GM23338 (cell line): Measurements from ENCODE around the gene SH3PXD2B. TPM values are rescaled to one million over a fixed set of nuclear protein-coding genes. Genes with fewer than 3 reads are reported as not detected.

Experiments used
- ATAC-seq: fragments of 200-7000 bp; cut with Tn5 transposase; 3 replicates; pipeline ENCODE4 v1.9.1; 2020
- DNase-seq: peaks from one replicate; pipeline ENCODE4 v3.0.0-alpha.2; 2015; ENCODE audit warnings: low spot score
- H2AFZ ChIP-seq: fragments of 200-600 bp; sonication (generic); 2 replicates; pipeline ENCODE4 v1.8.0; 2016; ENCODE audit warnings: antibody characterized with exemption, mild to moderate bottlenecking, moderate library complexity
- H3F3A ChIP-seq: fragments of 200-600 bp; sonication (generic); replicated peaks from 2 replicates; pipeline ENCODE4 v1.8.0; 2017; ENCODE audit warnings: antibody characterized with exemption, mixed run types, low read depth
- H3K27ac ChIP-seq: fragments of 200-600 bp; sonication (generic); 2 replicates; pipeline ENCODE4 v1.6.1; 2016; ENCODE audit warnings: low read depth
- H3K27me3 ChIP-seq: fragments of 200-600 bp; sonication (generic); 2 replicates; pipeline ENCODE4 v1.8.0; 2016; ENCODE audit warnings: mild to moderate bottlenecking, mixed run types, moderate library complexity; ENCODE audit not compliant: insufficient read depth
- H3K36me3 ChIP-seq: fragments of 200-600 bp; sonication (generic); 2 replicates; pipeline ENCODE4 v1.8.0; 2016; ENCODE audit warnings: mild to moderate bottlenecking; ENCODE audit not compliant: insufficient read depth
- H3K4me1 ChIP-seq: fragments of 200-600 bp; sonication (generic); 2 replicates; pipeline ENCODE4 v1.8.0; 2016; ENCODE audit warnings: mild to moderate bottlenecking, moderate library complexity; ENCODE audit not compliant: insufficient read depth
- H3K4me2 ChIP-seq: fragments of 200-600 bp; sonication (generic); 2 replicates; pipeline ENCODE4 v1.7.1; 2017; ENCODE audit warnings: mixed run types
- H3K4me3 ChIP-seq: fragments of 200-600 bp; sonication (generic); 2 replicates; pipeline ENCODE4 v1.6.1; 2016; ENCODE audit warnings: mixed run types
- H3K79me2 ChIP-seq: fragments of 200-600 bp; sonication (generic); replicated peaks from 2 replicates; pipeline ENCODE4 v1.8.0; 2017; ENCODE audit warnings: mild to moderate bottlenecking; ENCODE audit not compliant: insufficient read depth
- H3K9me2 ChIP-seq: fragments of 200-600 bp; sonication (generic); 2 replicates; pipeline ENCODE4 v1.8.0; 2017; ENCODE audit not compliant: insufficient read depth
- H4K20me1 ChIP-seq: fragments of 200-600 bp; sonication (generic); replicated peaks from 2 replicates; pipeline ENCODE4 v1.8.0; 2017; ENCODE audit warnings: mild to moderate bottlenecking; ENCODE audit not compliant: insufficient read depth
- H3K27ac Mint-ChIP-seq: 2 replicates; pipeline ENCODE4 v1.8.0; 2020; ENCODE audit warnings: inconsistent platforms, mild to moderate bottlenecking, moderate library complexity, mixed read lengths
- H3K27me3 Mint-ChIP-seq: 3 replicates; pipeline ENCODE4 v1.8.0; 2022; ENCODE audit warnings: low read depth, mild to moderate bottlenecking, moderate library complexity, mixed read lengths, inconsistent platforms; ENCODE audit not compliant: insufficient read depth, poor library complexity
- H3K36me3 Mint-ChIP-seq: 3 replicates; pipeline ENCODE4 v1.8.0; 2021; ENCODE audit warnings: low read depth, mild to moderate bottlenecking, inconsistent platforms, moderate library complexity, mixed read lengths
- H3K4me1 Mint-ChIP-seq: 3 replicates; pipeline ENCODE4 v1.8.0; 2020; ENCODE audit warnings: mild to moderate bottlenecking, inconsistent platforms, mixed read lengths
- H3K4me3 Mint-ChIP-seq: 3 replicates; pipeline ENCODE4 v1.8.0; 2021; ENCODE audit warnings: moderate library complexity, mild to moderate bottlenecking, inconsistent platforms, mixed read lengths
- H3K9me3 Mint-ChIP-seq: 3 replicates; pipeline ENCODE4 v1.8.0; 2020; ENCODE audit warnings: moderate library complexity, mild to moderate bottlenecking, inconsistent platforms, mixed read lengths
- CREB1 ChIP-seq: fragments of 250-450 bp; sonication (Bioruptor Pico); IDR thresholded peaks from 2 replicates; pipeline ENCODE4 v1.5.0; 2020; ENCODE audit warnings: low read depth, mild to moderate bottlenecking, moderate library complexity
- EZH2 ChIP-seq: fragments of 200-600 bp; sonication (generic); IDR thresholded peaks from one replicate; pipeline ENCODE4 v1.8.0; 2017; ENCODE audit warnings: antibody characterized with exemption, mild to moderate bottlenecking, low read depth; ENCODE audit not compliant: unreplicated experiment
- EZH2phosphoT487 ChIP-seq: fragments of 200-600 bp; sonication (generic); IDR thresholded peaks from one replicate; pipeline ENCODE4 v1.8.1; 2018; ENCODE audit warnings: antibody characterized with exemption; ENCODE audit not compliant: unreplicated experiment
- JUNB ChIP-seq: IDR thresholded peaks from one replicate; pipeline ENCODE4 v1.6.1; 2016; ENCODE audit warnings: antibody characterized with exemption; ENCODE audit not compliant: unreplicated experiment
- NANOG ChIP-seq: IDR thresholded peaks from 2 replicates; pipeline ENCODE4 v1.6.1; 2016; ENCODE audit warnings: antibody characterized with exemption, borderline replicate concordance
- POLR2AphosphoS5 ChIP-seq: IDR thresholded peaks from 2 replicates; pipeline ENCODE4 v1.6.1; 2016; ENCODE audit warnings: antibody characterized with exemption, low read depth
- STAT1 ChIP-seq: IDR thresholded peaks from one replicate; pipeline ENCODE4 v1.6.1; 2016; ENCODE audit warnings: antibody characterized with exemption; ENCODE audit not compliant: unreplicated experiment
- ZNF114 ChIP-seq: fragments of 250-450 bp; sonication (Bioruptor Pico); IDR thresholded peaks from 2 replicates; pipeline ENCODE4 v1.5.0; 2020; ENCODE audit warnings: mild to moderate bottlenecking, moderate library complexity
- ZNF331 ChIP-seq: fragments of 250-450 bp; sonication (Bioruptor Pico); IDR thresholded peaks from 2 replicates; pipeline ENCODE4 v1.5.0; 2020; ENCODE audit warnings: low read depth, mild to moderate bottlenecking, moderate library complexity
- polyA plus RNA-seq: library from polyadenylated mRNA; unstranded; fragments of >200 nt; fragmentation: Nextera tagmentation; extraction: Ambion mirVana; gene quantifications from 2 replicates; pipeline ENCODE4 v1.2.1, GENCODE V29; 2016
- total RNA-seq: library from RNA; depleted of rRNA; stranded (reverse); fragments of >200 nt; shearing (Covaris generic); gene quantifications from 2 replicates; pipeline ENCODE4 v1.2.3, GENCODE V29; 2014
- TF ChIP-seq, protein P1 (sequence below): fragments of 250-450 bp; sonication (Bioruptor Pico); IDR thresholded peaks from 2 replicates; pipeline ENCODE4 v1.5.0; 2020; ENCODE audit warnings: mild to moderate bottlenecking, moderate library complexity
- TF ChIP-seq, protein P2 (sequence below), 2 experiments: fragments of 200-600 bp in 1 of 2; sonication (generic) in 1 of 2; conservative IDR thresholded peaks; 2 replicates each; pipeline versions ENCODE4 v1.5.1 to v1.6.1; 2016 to 2017; ENCODE audit warnings: antibody characterized with exemption in 2 of 2, low read depth in 2 of 2, mild to moderate bottlenecking in 2 of 2, moderate library complexity in 1 of 2
- TF ChIP-seq, protein P3 (sequence below): IDR thresholded peaks from 2 replicates; pipeline ENCODE4 v1.6.1; 2016; ENCODE audit warnings: antibody characterized with exemption

The SH3PXD2B gene
- total and polyA plus RNA-seq, 2 experiments from 2014 or later = 40.2 to 52.5 TPM

GRCh38 chr5:172336676-172337285 is 117.5 kb downstream of the SH3PXD2B start:
- Histone ChIP-seq H3K27ac (no peak overlapping the region), H3K4me1 (no peaks in the 10 kb centered on the region), H3F3A (0 out of 2 replicates have a peak, but pooled peaks cover 3% of the 10 kb centered on the region), H2AFZ (no peak overlapping the region), H4K20me1 (no peaks in the 10 kb centered on the region), H3K4me3 (no peak overlapping the region), H3K4me2 (no peak overlapping the region), H3K9me2 (no peaks in the 10 kb centered on the region), H3K79me2 (no peaks in the 10 kb centered on the region), H3K36me3 (no peaks in the 10 kb centered on the region), H3K27me3 (no peaks in the 10 kb centered on the region)
- DNase-seq (no peak), ATAC-seq (no peak)
- no peaks in the 10 kb centered on the region; the same call in 2 of the 3 replicates for H3K4me1 Mint-ChIP-seq
- H3K9me3 Mint-ChIP-seq = no peaks in the 10 kb centered on the region; the same call in 2 of the 3 replicates
- H3K27me3 Mint-ChIP-seq = peaks cover 18% of the 10 kb centered on the region
- no peak overlapping the region for H3K4me3 Mint-ChIP-seq
- TF ChIP-seq NANOG = no peak
- no peak for TF ChIP-seq CREB1 (CRISPR knock-in tag)
- no peak for TF ChIP-seq STAT1
- TF ChIP-seq EZH2phosphoT487 = no peak
- no peak for TF ChIP-seq JUNB
- TF ChIP-seq ZNF331 (CRISPR knock-in tag) = no peak
- no peak for TF ChIP-seq EZH2
- no peak for TF ChIP-seq POLR2AphosphoS5
- TF ChIP-seq, protein P1, sequence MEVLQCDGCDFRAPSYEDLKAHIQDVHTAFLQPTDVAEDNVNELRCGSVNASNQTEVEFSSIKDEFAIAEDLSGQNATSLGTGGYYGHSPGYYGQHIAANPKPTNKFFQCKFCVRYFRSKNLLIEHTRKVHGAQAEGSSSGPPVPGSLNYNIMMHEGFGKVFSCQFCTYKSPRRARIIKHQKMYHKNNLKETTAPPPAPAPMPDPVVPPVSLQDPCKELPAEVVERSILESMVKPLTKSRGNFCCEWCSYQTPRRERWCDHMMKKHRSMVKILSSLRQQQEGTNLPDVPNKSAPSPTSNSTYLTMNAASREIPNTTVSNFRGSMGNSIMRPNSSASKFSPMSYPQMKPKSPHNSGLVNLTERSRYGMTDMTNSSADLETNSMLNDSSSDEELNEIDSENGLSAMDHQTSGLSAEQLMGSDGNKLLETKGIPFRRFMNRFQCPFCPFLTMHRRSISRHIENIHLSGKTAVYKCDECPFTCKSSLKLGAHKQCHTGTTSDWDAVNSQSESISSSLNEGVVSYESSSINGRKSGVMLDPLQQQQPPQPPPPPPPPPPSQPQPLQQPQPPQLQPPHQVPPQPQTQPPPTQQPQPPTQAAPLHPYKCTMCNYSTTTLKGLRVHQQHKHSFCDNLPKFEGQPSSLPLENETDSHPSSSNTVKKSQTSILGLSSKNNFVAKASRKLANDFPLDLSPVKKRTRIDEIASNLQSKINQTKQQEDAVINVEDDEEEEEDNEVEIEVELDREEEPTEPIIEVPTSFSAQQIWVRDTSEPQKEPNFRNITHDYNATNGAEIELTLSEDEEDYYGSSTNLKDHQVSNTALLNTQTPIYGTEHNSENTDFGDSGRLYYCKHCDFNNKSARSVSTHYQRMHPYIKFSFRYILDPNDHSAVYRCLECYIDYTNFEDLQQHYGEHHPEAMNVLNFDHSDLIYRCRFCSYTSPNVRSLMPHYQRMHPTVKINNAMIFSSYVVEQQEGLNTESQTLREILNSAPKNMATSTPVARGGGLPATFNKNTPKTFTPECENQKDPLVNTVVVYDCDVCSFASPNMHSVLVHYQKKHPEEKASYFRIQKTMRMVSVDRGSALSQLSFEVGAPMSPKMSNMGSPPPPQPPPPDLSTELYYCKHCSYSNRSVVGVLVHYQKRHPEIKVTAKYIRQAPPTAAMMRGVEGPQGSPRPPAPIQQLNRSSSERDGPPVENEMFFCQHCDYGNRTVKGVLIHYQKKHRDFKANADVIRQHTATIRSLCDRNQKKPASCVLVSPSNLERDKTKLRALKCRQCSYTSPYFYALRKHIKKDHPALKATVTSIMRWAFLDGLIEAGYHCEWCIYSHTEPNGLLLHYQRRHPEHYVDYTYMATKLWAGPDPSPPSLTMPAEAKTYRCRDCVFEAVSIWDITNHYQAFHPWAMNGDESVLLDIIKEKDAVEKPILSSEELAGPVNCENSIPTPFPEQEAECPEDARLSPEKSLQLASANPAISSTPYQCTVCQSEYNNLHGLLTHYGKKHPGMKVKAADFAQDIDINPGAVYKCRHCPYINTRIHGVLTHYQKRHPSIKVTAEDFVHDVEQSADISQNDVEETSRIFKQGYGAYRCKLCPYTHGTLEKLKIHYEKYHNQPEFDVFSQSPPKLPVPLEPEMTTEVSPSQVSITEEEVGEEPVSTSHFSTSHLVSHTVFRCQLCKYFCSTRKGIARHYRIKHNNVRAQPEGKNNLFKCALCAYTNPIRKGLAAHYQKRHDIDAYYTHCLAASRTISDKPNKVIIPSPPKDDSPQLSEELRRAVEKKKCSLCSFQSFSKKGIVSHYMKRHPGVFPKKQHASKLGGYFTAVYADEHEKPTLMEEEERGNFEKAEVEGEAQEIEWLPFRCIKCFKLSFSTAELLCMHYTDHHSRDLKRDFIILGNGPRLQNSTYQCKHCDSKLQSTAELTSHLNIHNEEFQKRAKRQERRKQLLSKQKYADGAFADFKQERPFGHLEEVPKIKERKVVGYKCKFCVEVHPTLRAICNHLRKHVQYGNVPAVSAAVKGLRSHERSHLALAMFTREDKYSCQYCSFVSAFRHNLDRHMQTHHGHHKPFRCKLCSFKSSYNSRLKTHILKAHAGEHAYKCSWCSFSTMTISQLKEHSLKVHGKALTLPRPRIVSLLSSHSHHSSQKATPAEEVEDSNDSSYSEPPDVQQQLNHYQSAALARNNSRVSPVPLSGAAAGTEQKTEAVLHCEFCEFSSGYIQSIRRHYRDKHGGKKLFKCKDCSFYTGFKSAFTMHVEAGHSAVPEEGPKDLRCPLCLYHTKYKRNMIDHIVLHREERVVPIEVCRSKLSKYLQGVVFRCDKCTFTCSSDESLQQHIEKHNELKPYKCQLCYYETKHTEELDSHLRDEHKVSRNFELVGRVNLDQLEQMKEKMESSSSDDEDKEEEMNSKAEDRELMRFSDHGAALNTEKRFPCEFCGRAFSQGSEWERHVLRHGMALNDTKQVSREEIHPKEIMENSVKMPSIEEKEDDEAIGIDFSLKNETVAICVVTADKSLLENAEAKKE = no peak
- TF ChIP-seq, protein P2, sequence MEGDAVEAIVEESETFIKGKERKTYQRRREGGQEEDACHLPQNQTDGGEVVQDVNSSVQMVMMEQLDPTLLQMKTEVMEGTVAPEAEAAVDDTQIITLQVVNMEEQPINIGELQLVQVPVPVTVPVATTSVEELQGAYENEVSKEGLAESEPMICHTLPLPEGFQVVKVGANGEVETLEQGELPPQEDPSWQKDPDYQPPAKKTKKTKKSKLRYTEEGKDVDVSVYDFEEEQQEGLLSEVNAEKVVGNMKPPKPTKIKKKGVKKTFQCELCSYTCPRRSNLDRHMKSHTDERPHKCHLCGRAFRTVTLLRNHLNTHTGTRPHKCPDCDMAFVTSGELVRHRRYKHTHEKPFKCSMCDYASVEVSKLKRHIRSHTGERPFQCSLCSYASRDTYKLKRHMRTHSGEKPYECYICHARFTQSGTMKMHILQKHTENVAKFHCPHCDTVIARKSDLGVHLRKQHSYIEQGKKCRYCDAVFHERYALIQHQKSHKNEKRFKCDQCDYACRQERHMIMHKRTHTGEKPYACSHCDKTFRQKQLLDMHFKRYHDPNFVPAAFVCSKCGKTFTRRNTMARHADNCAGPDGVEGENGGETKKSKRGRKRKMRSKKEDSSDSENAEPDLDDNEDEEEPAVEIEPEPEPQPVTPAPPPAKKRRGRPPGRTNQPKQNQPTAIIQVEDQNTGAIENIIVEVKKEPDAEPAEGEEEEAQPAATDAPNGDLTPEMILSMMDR (conservative IDR thresholded peaks at IDR 0.05; ENCODE audit: low read depth in 2 of 2) = no peak
- no peak for TF ChIP-seq ZNF114
- TF ChIP-seq, protein P3, sequence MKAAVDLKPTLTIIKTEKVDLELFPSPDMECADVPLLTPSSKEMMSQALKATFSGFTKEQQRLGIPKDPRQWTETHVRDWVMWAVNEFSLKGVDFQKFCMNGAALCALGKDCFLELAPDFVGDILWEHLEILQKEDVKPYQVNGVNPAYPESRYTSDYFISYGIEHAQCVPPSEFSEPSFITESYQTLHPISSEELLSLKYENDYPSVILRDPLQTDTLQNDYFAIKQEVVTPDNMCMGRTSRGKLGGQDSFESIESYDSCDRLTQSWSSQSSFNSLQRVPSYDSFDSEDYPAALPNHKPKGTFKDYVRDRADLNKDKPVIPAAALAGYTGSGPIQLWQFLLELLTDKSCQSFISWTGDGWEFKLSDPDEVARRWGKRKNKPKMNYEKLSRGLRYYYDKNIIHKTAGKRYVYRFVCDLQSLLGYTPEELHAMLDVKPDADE = no peak
- peaks cover 22% of the 10 kb centered on the region for H3K36me3 Mint-ChIP-seq
- no peak overlapping the region for H3K27ac Mint-ChIP-seq
